Nucleus accumbens (tissue), 56 donors: Measurements from ENCODE around the gene TEX13B.
"Not testable (repeated sequence)": the region's sequence is repeated elsewhere in the genome, so short reads cannot be mapped to it uniquely, and the experiment has no call there.

Experiments
- DNase-seq, 56 donors: peaks; one replicate each; lab custom pipeline; 2025; lab: John Stamatoyannopoulos, UW

TEX13B gene

GRCh38 chrX:107982356-107982755, at the start of gene TEX13B:
Gene TEX13B (minus strand): TSS chrX:107982370. CDS start chrX:107982127, 243 bp downstream.
- DNase-seq, result no peak

- no peak for DNase-seq
Observed at GRCh38 chrX:108029928-108030711, 48.0 kb upstream of the TEX13B start.

GRCh38 chrX:108028854-108029253, 46.7 kb upstream of the TEX13B start:
- no peak for DNase-seq

GRCh38 chrX:108025954-108026600, 43.9 kb upstream of the TEX13B start:
- DNase-seq, result no peak

GRCh38 chrX:108025376-108025775, 43.2 kb upstream of the TEX13B start:
- no peak for DNase-seq

- no peak for DNase-seq
Observed at GRCh38 chrX:108022491-108023089, 40.4 kb upstream of the TEX13B start.

- no peak for DNase-seq
Observed at GRCh38 chrX:108020631-108021030, 38.5 kb upstream of the TEX13B start.

GRCh38 chrX:108019382-108019875, 37.3 kb upstream of the TEX13B start:
- DNase-seq, result no peak

GRCh38 chrX:108018656-108019381, 36.6 kb upstream of the TEX13B start:
- no peak for DNase-seq

- DNase-seq, result no peak
Observed at GRCh38 chrX:108001218-108001814, 19.1 kb upstream of the TEX13B start.

- no peak for DNase-seq
Observed at GRCh38 chrX:108000751-108001150, 18.6 kb upstream of the TEX13B start.

GRCh38 chrX:107996124-107996523, 14.0 kb upstream of the TEX13B start:
- DNase-seq, result no peak

GRCh38 chrX:107985033-107985432, 2.9 kb upstream of the TEX13B start:
- DNase-seq, result no peak

- no peak for DNase-seq
Observed at GRCh38 chrX:107979534-107979933, 2.6 kb downstream of the TEX13B start.

- DNase-seq, result peak in 1 of 56 donors; percentile 0
Observed at GRCh38 chrX:107978707-107979307, 3.4 kb downstream of the TEX13B start.

- no peak for DNase-seq
Observed at GRCh38 chrX:107978071-107978470, 4.1 kb downstream of the TEX13B start.

GRCh38 chrX:107971636-107972035, 10.5 kb downstream of the TEX13B start:
- DNase-seq, result no peak

- no peak for DNase-seq
Observed at GRCh38 chrX:107970073-107970472, 12.1 kb downstream of the TEX13B start.

- no peak for DNase-seq
Observed at GRCh38 chrX:107968623-107969022, 13.5 kb downstream of the TEX13B start.

- DNase-seq, result not testable (repeated sequence)
Observed at GRCh38 chrX:107955337-107955736, 26.8 kb downstream of the TEX13B start.
